NCI-H1930 (cell line): ENCODE results near the gene C5orf52.
"Not testable (repeated sequence)": the region's sequence is repeated elsewhere in the genome, so short reads cannot be mapped to it uniquely, and the experiment has no call there.

ENCODE experiments used
- DNase-seq, 2 experiments: peaks; one replicate each; lab custom pipeline; 2025; lab: John Stamatoyannopoulos, UW

Gene C5orf52

GRCh38 chr5:157670662-157671591 is at the start of gene C5orf52:
TSS of gene C5orf52 (plus strand) at chr5:157671533. CDS start at chr5:157671615, 82 bp downstream.
- no peak for DNase-seq

- no peak for DNase-seq
Observed at GRCh38 chr5:157624144-157624543, 47.2 kb upstream of the C5orf52 start.

- DNase-seq: no peak
Observed at GRCh38 chr5:157626831-157627230, 44.5 kb upstream of the C5orf52 start.

GRCh38 chr5:157630341-157630740 is 41.0 kb upstream of the C5orf52 start:
- no peak for DNase-seq

GRCh38 chr5:157640406-157641066 is 30.8 kb upstream of the C5orf52 start:
- DNase-seq: no peak

- DNase-seq: no peak
Observed at GRCh38 chr5:157648275-157648990, 22.9 kb upstream of the C5orf52 start.

- no peak for DNase-seq
Observed at GRCh38 chr5:157649101-157649500, 22.2 kb upstream of the C5orf52 start.

- DNase-seq: no peak
Observed at GRCh38 chr5:157650991-157651611, 20.2 kb upstream of the C5orf52 start.

- no peak for DNase-seq
Observed at GRCh38 chr5:157651623-157652376, 19.5 kb upstream of the C5orf52 start.

GRCh38 chr5:157652377-157652692 is 19.0 kb upstream of the C5orf52 start, which contains the start of gene SOX30:
TSS of gene SOX30 (minus strand) at chr5:157652438. CDS start at chr5:157652078, 360 bp downstream.
- no peak for DNase-seq

GRCh38 chr5:157657516-157657915 is 13.8 kb upstream of the C5orf52 start:
- DNase-seq: no peak

GRCh38 chr5:157658893-157659292 is 12.4 kb upstream of the C5orf52 start:
- DNase-seq: no peak

- DNase-seq: no peak
Observed at GRCh38 chr5:157659868-157660660, 11.3 kb upstream of the C5orf52 start.

- no peak for DNase-seq
Observed at GRCh38 chr5:157665467-157666070, 5.8 kb upstream of the C5orf52 start.

GRCh38 chr5:157668356-157668755 is 3.0 kb upstream of the C5orf52 start:
- DNase-seq: no peak

GRCh38 chr5:157669701-157670097 is 1.6 kb upstream of the C5orf52 start:
- no peak for DNase-seq

GRCh38 chr5:157671592-157672330 is 428 bp downstream of the C5orf52 start:
- DNase-seq: no peak

- no peak for DNase-seq
Observed at GRCh38 chr5:157672976-157673375, 1.6 kb downstream of the C5orf52 start.

- DNase-seq: not testable (repeated sequence)
Observed at GRCh38 chr5:157674351-157674750, 3.0 kb downstream of the C5orf52 start.
